Activated T-cell treated with anti-CD3 and anti-CD28 coated beads, Interleukin-2, amount 50 U/mL, for 4 hours (primary cell): ENCODE measurements around the gene P2RY6. TPM values are rescaled to one million over a fixed set of nuclear protein-coding genes. Genes with fewer than 3 reads are reported as not detected.
"Not testable (repeated sequence)": the region's sequence is repeated elsewhere in the genome, so short reads cannot be mapped to it uniquely, and the experiment has no call there.

Experiments
- ATAC-seq, 2 donors: fragments of 200-7000 bp; cut with Tn5 transposase; one replicate each; pipeline ENCODE4 v1.10.0; 2021
- DNase-seq: peaks from one replicate; pipeline ENCODE4 v3.0.0-alpha.2; 2020
- H3K27me3 Mint-ChIP-seq: one replicate; pipeline ENCODE4 v1.8.0; 2021; ENCODE audit warnings: low read depth, mixed read lengths
- H3K36me3 Mint-ChIP-seq: one replicate; pipeline ENCODE4 v1.8.0; 2022; ENCODE audit warnings: mixed read lengths; ENCODE audit not compliant: insufficient read depth
- H3K4me1 Mint-ChIP-seq: one replicate; pipeline ENCODE4 v1.8.0; 2021; ENCODE audit warnings: low read depth, mixed read lengths
- H3K4me3 Mint-ChIP-seq: one replicate; pipeline ENCODE4 v1.8.0; 2021; ENCODE audit warnings: mild to moderate bottlenecking, moderate library complexity, mixed read lengths
- H3K9me3 Mint-ChIP-seq: one replicate; pipeline ENCODE4 v1.8.0; 2021; ENCODE audit warnings: mixed read lengths
- total RNA-seq, 3 donors: library from RNA; stranded (reverse); gene quantifications; one replicate each; pipeline ENCODE4 v1.2.1, GENCODE V29; 2021

The P2RY6 gene
- total RNA-seq, 3 donors from 2014 or later: not detected

- Mint-ChIP-seq H3K36me3 (no peaks in the 10 kb centered on the region), H3K27me3 (peaks cover 23% of the 10 kb centered on the region), H3K9me3 (no peaks in the 10 kb centered on the region), H3K4me3 (no peak overlapping the region), H3K4me1 (no peaks in the 10 kb centered on the region)
- ATAC-seq (no peak), DNase-seq (no peak)
Observed at GRCh38 chr11:73263640-73264039, 8.5 kb upstream of the P2RY6 start.

GRCh38 chr11:73265278-73265810, 6.8 kb upstream of the P2RY6 start:
- Mint-ChIP-seq H3K27me3 (peaks cover 23% of the 10 kb centered on the region), H3K4me3 (no peak overlapping the region), H3K36me3 (no peaks in the 10 kb centered on the region), H3K9me3 (no peaks in the 10 kb centered on the region), H3K4me1 (no peaks in the 10 kb centered on the region)
- DNase-seq (no peak), ATAC-seq (no peak)

- H3K4me3 Mint-ChIP-seq: no peak overlapping the region
- H3K4me1 Mint-ChIP-seq: no peaks in the 10 kb centered on the region
- H3K9me3 Mint-ChIP-seq: no peaks in the 10 kb centered on the region
- peaks cover 23% of the 10 kb centered on the region for H3K27me3 Mint-ChIP-seq
- ATAC-seq (no peak), DNase-seq (no peak)
- H3K36me3 Mint-ChIP-seq: no peaks in the 10 kb centered on the region
Observed at GRCh38 chr11:73265853-73266645, 6.1 kb upstream of the P2RY6 start.

- Mint-ChIP-seq H3K4me3 (no peak overlapping the region), H3K9me3 (no peaks in the 10 kb centered on the region), H3K4me1 (no peaks in the 10 kb centered on the region), H3K27me3 (peaks cover 23% of the 10 kb centered on the region), H3K36me3 (no peaks in the 10 kb centered on the region)
- DNase-seq (no peak), ATAC-seq (no peak)
Observed at GRCh38 chr11:73266646-73267020, 5.5 kb upstream of the P2RY6 start.

GRCh38 chr11:73267122-73267846, 4.9 kb upstream of the P2RY6 start:
- ATAC-seq (no peak), DNase-seq (no peak)
- Mint-ChIP-seq H3K4me1 (no peaks in the 10 kb centered on the region), H3K36me3 (no peaks in the 10 kb centered on the region), H3K9me3 (no peaks in the 10 kb centered on the region), H3K27me3 (peaks cover 19% of the 10 kb centered on the region), H3K4me3 (no peak overlapping the region)

- Mint-ChIP-seq H3K27me3 (peaks cover 18% of the 10 kb centered on the region), H3K9me3 (no peaks in the 10 kb centered on the region), H3K36me3 (no peaks in the 10 kb centered on the region), H3K4me1 (no peaks in the 10 kb centered on the region), H3K4me3 (no peak overlapping the region)
- ATAC-seq (no peak), DNase-seq (no peak)
Observed at GRCh38 chr11:73267906-73268540, 4.1 kb upstream of the P2RY6 start.

GRCh38 chr11:73268671-73269271, 3.4 kb upstream of the P2RY6 start:
- DNase-seq (no peak), ATAC-seq (no peak)
- Mint-ChIP-seq H3K4me1 (no peaks in the 10 kb centered on the region), H3K9me3 (no peaks in the 10 kb centered on the region), H3K36me3 (no peaks in the 10 kb centered on the region), H3K4me3 (no peak overlapping the region), H3K27me3 (peaks cover 14% of the 10 kb centered on the region)

- DNase-seq (no peak), ATAC-seq (no peak)
- Mint-ChIP-seq H3K9me3 (no peaks in the 10 kb centered on the region), H3K4me3 (no peak overlapping the region), H3K4me1 (no peaks in the 10 kb centered on the region), H3K36me3 (no peaks in the 10 kb centered on the region), H3K27me3 (peaks cover 8% of the 10 kb centered on the region)
Observed at GRCh38 chr11:73269459-73270015, 2.6 kb upstream of the P2RY6 start.

- DNase-seq: no peak
- ATAC-seq: no peak
- no peaks in the 10 kb centered on the region for H3K9me3 Mint-ChIP-seq
- H3K36me3 Mint-ChIP-seq: no peaks in the 10 kb centered on the region
- H3K4me1 Mint-ChIP-seq: no peaks in the 10 kb centered on the region
- H3K4me3 Mint-ChIP-seq: no peak overlapping the region
- H3K27me3 Mint-ChIP-seq: peaks cover 1% of the 10 kb centered on the region
Observed at GRCh38 chr11:73270016-73270854, 1.9 kb upstream of the P2RY6 start.

- DNase-seq (no peak), ATAC-seq (no peak)
- H3K36me3 Mint-ChIP-seq: no peaks in the 10 kb centered on the region
- H3K4me3 Mint-ChIP-seq: no peak overlapping the region
- no peaks in the 10 kb centered on the region for H3K9me3 Mint-ChIP-seq
- H3K27me3 Mint-ChIP-seq: no peaks in the 10 kb centered on the region
- no peaks in the 10 kb centered on the region for H3K4me1 Mint-ChIP-seq
Observed at GRCh38 chr11:73270855-73271477, 1.2 kb upstream of the P2RY6 start.

- not testable (repeated sequence) for DNase-seq, ATAC-seq, H3K36me3 Mint-ChIP-seq, H3K9me3 Mint-ChIP-seq, H3K4me1 Mint-ChIP-seq, H3K4me3 Mint-ChIP-seq, H3K27me3 Mint-ChIP-seq
Observed at GRCh38 chr11:73271478-73271865, 666 bp upstream of the P2RY6 start.

GRCh38 chr11:73272680-73273038, 521 bp downstream of the P2RY6 start:
- no peaks in the 10 kb centered on the region for H3K9me3 Mint-ChIP-seq
- no peak for DNase-seq
- no peaks in the 10 kb centered on the region for H3K4me1 Mint-ChIP-seq
- H3K36me3 Mint-ChIP-seq: no peaks in the 10 kb centered on the region
- no peak for ATAC-seq
- no peak overlapping the region for H3K4me3 Mint-ChIP-seq
- H3K27me3 Mint-ChIP-seq: peaks cover 4% of the 10 kb centered on the region

- H3K36me3 Mint-ChIP-seq: no peaks in the 10 kb centered on the region
- no peak overlapping the region for H3K4me3 Mint-ChIP-seq
- H3K27me3 Mint-ChIP-seq: peaks cover 4% of the 10 kb centered on the region
- DNase-seq (no peak), ATAC-seq (no peak)
- H3K4me1 Mint-ChIP-seq: no peaks in the 10 kb centered on the region
- no peaks in the 10 kb centered on the region for H3K9me3 Mint-ChIP-seq
Observed at GRCh38 chr11:73273222-73273895, 1.2 kb downstream of the P2RY6 start.
